Measurements from ENCODE around the gene PNMA6E. TPM values are rescaled to one million over a fixed set of nuclear protein-coding genes. Genes with fewer than 3 reads are reported as not detected.

Gene PNMA6E
- total and polyA plus RNA-seq, 2 of the 13 experiments (the other 11 are each of a cell fraction or from before 2014, with no cell fraction given): not detected

- Histone ChIP-seq H3K4me1 (ENCODE audit: insufficient read depth, low read length) (no peaks in the 10 kb centered on the region), H3K27ac (ENCODE audit: extremely low read length, insufficient read depth, low read length) (no peak overlapping the region), H4K20me1 (ENCODE audit: insufficient read depth, low read length) (no peaks in the 10 kb centered on the region), H3K27me3 (ENCODE audit: control insufficient read depth in 1 of 2, insufficient read depth in 2 of 2, low read length in 2 of 2) (no peaks in the 10 kb centered on the region; a peak in 1 of 5 replicates), H3K4me3 (replicated peaks in 1 of 3; ENCODE audit: insufficient read depth in 1 of 3, low read depth in 2 of 3, low read length in 3 of 3) (no peak overlapping the region), H2AFZ (ENCODE audit: low read length) (no peak overlapping the region), H3K4me2 (ENCODE audit: low read depth, low read length) (no peak overlapping the region), H3K9me3 (ENCODE audit: low read length) (no peaks in the 10 kb centered on the region), H3K9ac (ENCODE audit: insufficient read depth, low read depth, low read length) (no peak overlapping the region), H3K79me2 (ENCODE audit: insufficient read depth, low read length) (no peaks in the 10 kb centered on the region), H3K36me3 (replicated peaks in 1 of 2; ENCODE audit: control insufficient read depth in 1 of 2, insufficient read depth in 2 of 2, low read length in 2 of 2) (no peaks in the 10 kb centered on the region)
- ATAC-seq: no peak
- 4% methylated on average over 13 of the region's 13 CpGs for WGBS (ENCODE audit: low lambda C conversion rate)
- TF ChIP-seq GTF3A (CRISPR knock-in tag; conservative IDR thresholded peaks at IDR 0.05) (no peak), YEATS4 (CRISPR knock-in tag; IDR thresholded peaks at IDR 0.05; ENCODE audit: borderline replicate concordance) (no peak), ZNF747 (CRISPR knock-in tag; IDR thresholded peaks at IDR 0.05; ENCODE audit: borderline replicate concordance) (no peak), FOXA1 (IDR thresholded peaks at IDR 0.05) (no peak), FOXA1 (CRISPR knock-in tag; IDR thresholded peaks at IDR 0.05) (no peak), ZNF263 (CRISPR knock-in tag; IDR thresholded peaks at IDR 0.05) (no peak), NFIB (CRISPR knock-in tag; IDR thresholded peaks at IDR 0.05; ENCODE audit: borderline replicate concordance) (no peak), MED13 (CRISPR knock-in tag; IDR thresholded peaks at IDR 0.05) (no peak), AKAP8 (CRISPR knock-in tag; IDR thresholded peaks at IDR 0.05) (no peak)
- TF ChIP-seq, protein P1, sequence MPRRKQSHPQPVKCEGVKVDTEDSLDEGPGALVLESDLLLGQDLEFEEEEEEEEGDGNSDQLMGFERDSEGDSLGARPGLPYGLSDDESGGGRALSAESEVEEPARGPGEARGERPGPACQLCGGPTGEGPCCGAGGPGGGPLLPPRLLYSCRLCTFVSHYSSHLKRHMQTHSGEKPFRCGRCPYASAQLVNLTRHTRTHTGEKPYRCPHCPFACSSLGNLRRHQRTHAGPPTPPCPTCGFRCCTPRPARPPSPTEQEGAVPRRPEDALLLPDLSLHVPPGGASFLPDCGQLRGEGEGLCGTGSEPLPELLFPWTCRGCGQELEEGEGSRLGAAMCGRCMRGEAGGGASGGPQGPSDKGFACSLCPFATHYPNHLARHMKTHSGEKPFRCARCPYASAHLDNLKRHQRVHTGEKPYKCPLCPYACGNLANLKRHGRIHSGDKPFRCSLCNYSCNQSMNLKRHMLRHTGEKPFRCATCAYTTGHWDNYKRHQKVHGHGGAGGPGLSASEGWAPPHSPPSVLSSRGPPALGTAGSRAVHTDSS (CRISPR knock-in tag; conservative IDR thresholded peaks at IDR 0.05): no peak
- FAIRE-seq: no peak
- BruUV-seq (replicated peaks): no TSS peak
- intact Hi-C loops (cut with micrococcal nuclease; ENCODE audit: unreplicated experiment) (no loop called here), in situ Hi-C loops (cut with HindIII; ENCODE audit: extremely low pct_ligation_motif_present, low pct_unique_long_range_greater_than_20kb) (no loop called here)
- ChIA-PET POLR2A (no interaction called here), CTCF (ENCODE audit: low intra/inter-chr PET ratio, low total read pairs) (no interaction called here)
- DNase-seq (ENCODE audit: low spot score): no peak
Observed at GRCh38 chrX:153394612-153395011, 6.5 kb downstream of the PNMA6E start.

All from HepG2 (cell line).